ENCODE results near the gene MTG2.

DNA sequence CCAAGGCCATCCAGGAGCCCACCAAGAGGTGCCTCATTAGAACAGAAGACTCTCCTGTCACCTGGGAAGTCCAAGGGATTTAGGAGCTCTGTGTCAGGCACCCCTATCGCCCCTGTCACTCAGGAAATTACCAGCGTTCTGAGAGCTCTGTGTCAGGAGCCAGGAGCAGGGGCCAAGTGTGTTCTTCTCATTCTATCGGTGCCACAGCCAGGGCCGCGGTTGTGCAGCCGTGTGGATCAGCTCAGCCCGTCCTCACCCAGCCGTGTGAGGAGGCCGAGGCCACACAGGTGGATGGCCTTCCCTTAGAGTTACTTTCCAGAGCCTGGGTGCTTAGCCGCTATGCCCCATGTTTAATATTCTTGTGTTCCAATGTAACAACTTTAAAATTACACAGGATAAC lies 9.8 kb downstream of the MTG2 start:
- no peak for TF ChIP-seq EZH2 (optimal IDR thresholded peaks at IDR 0.05; ENCODE audit: low read depth, low read length)
- TF ChIP-seq CTCF (IDR thresholded peaks at IDR 0.05; ENCODE audit: low read length), result no peak

Measured in MM.1S (cell line).